Panc1 (cell line): ENCODE data around the gene ADAMTS4. TPM values are rescaled to one million over a fixed set of nuclear protein-coding genes. Genes with fewer than 3 reads are reported as not detected.

Source experiments
- ATAC-seq: fragments of 200-7000 bp; cut with Tn5 transposase; 2 replicates; pipeline ENCODE4 v1.9.1; 2020; ENCODE audit warnings: mild to moderate bottlenecking, moderate library complexity
- BruUV-seq: library from RNA; stranded (reverse); fragments of 400-500 nt; replicated peaks from 2 replicates; lab custom pipeline; 2021; lab: Mats Ljungman, UMichigan
- CTCF ChIA-PET: fragments of 300-600 bp; sonication (Branson Sonifier 250); formaldehyde crosslinking; loops from one replicate; lab custom pipeline; 2022; ENCODE audit warnings: antibody characterized with exemption; lab: Charles Lee
- POLR2A ChIA-PET: fragments of 300-600 bp; sonication (Branson Sonifier 250); formaldehyde crosslinking; loops from one replicate; lab custom pipeline; 2022; ENCODE audit warnings: antibody characterized with exemption; lab: Charles Lee
- DNase-seq: peaks from one replicate; pipeline ENCODE4 v3.0.0-alpha.2; 2010; ENCODE audit warnings: low read depth, low spot score
- H3K27ac ChIP-seq: 2 replicates; pipeline ENCODE4 v1.5.1; 2011; ENCODE audit warnings: mild to moderate bottlenecking, low read length, inconsistent platforms
- H3K27me3 ChIP-seq: fragments of 200-500 bp; sonication (Bioruptor generic); 2 replicates; pipeline ENCODE4 v1.6.0; 2014; ENCODE audit warnings: low read length, inconsistent platforms; ENCODE audit not compliant: control insufficient read depth, insufficient read depth
- H3K36me3 ChIP-seq: fragments of 200-500 bp; sonication (Bioruptor generic); 2 replicates; pipeline ENCODE4 v1.5.1; 2014; ENCODE audit warnings: inconsistent platforms, mild to moderate bottlenecking, low read length, moderate library complexity; ENCODE audit not compliant: control insufficient read depth, insufficient read depth
- H3K4me1 ChIP-seq: 2 replicates; pipeline ENCODE4 v1.5.1; 2011; ENCODE audit warnings: inconsistent platforms, mild to moderate bottlenecking, low read length, moderate library complexity; ENCODE audit not compliant: control insufficient read depth, insufficient read depth
- H3K4me3 ChIP-seq, 2 experiments: 2 replicates each; pipeline ENCODE4 v1.5.1; 2011 to 2012; ENCODE audit warnings: low read depth in 2 of 2, low read length in 2 of 2, mild to moderate bottlenecking in 2 of 2, inconsistent platforms in 1 of 2, moderate library complexity in 1 of 2
- H3K9me3 ChIP-seq: fragments of 200-500 bp; sonication (Bioruptor generic); 2 replicates; pipeline ENCODE4 v1.5.1; 2014; ENCODE audit warnings: low read depth, mild to moderate bottlenecking, inconsistent platforms, low read length, moderate library complexity; ENCODE audit not compliant: control insufficient read depth, insufficient read depth
- POLR2AphosphoS5 ChIP-seq: IDR thresholded peaks from 2 replicates; pipeline ENCODE4 v1.6.1; 2012; ENCODE audit warnings: mild to moderate bottlenecking, low read depth, low read length, moderate library complexity
- SIN3A ChIP-seq: IDR thresholded peaks from 2 replicates; pipeline ENCODE4 v1.6.1; 2012; ENCODE audit warnings: low read depth, mild to moderate bottlenecking, low read length, moderate library complexity, borderline replicate concordance; ENCODE audit not compliant: insufficient read depth
- TCF7L2 ChIP-seq: IDR thresholded peaks from 2 replicates; pipeline ENCODE4 v1.6.1; 2011; ENCODE audit warnings: mild to moderate bottlenecking, low read depth, low read length, inconsistent platforms
- in situ Hi-C: cut with HindIII; loops from 2 replicates; pipeline ENCODE4 v1.10.0; 2016; ENCODE audit warnings: low sequenced_read_pairs, low pct_unique_long_range_greater_than_20kb
- intact Hi-C: fragments of 100-400 bp; cut with micrococcal nuclease; formaldehyde crosslinking; loops from one replicate; pipeline ENCODE4 v1.10.0; 2022; ENCODE audit not compliant: unreplicated experiment
- total RNA-seq: library from RNA; stranded (reverse); gene quantifications from one replicate; pipeline ENCODE4 v1.2.1, GENCODE V29; 2021; ENCODE audit not compliant: unreplicated experiment
- TF ChIP-seq, protein P1 (sequence below): fragments of 450-650 bp; IDR thresholded peaks from 2 replicates; pipeline ENCODE4 v1.5.1; 2017; ENCODE audit warnings: mild to moderate bottlenecking
- TF ChIP-seq, protein P2 (sequence below), 2 experiments: IDR thresholded peaks; 2 replicates each; pipeline ENCODE4 v1.6.1; 2011 to 2012; ENCODE audit warnings: low read depth in 2 of 2, control low read depth in 1 of 2, low read length in 1 of 2, mild to moderate bottlenecking in 1 of 2, moderate library complexity in 1 of 2; ENCODE audit not compliant: insufficient read depth in 1 of 2

The ADAMTS4 gene
- total RNA-seq, 1 experiment from 2014 or later, result 0.26 TPM

DNA sequence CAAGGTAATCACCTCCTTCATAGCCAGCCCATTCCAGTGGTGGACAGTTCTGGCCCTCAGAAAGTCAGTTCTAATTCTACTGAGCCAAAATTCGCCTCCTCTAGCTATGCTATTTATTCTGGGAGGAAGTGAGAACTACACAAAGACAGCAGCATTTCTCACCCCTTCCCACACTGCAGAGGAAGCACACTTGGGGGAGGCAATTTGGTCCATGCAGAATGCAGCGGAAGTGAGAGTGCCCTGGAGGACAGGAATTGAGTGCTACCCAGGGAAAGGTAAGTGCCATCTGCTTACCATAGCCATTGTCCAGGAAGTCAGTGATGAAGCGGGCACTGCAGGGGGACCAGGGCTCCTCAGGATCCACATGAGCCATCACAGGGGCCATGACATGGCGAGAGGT is 3.7 kb downstream of the ADAMTS4 start:
- no peak for DNase-seq
- no peak for ATAC-seq
- BruUV-seq, result no TSS peak
- in situ Hi-C loops (no loop called here), intact Hi-C loops (no loop called here)
- no peak overlapping the region for H3K4me3 ChIP-seq
- no peak overlapping the region for H3K27ac ChIP-seq
- no peak for TF ChIP-seq SIN3A
- no peak for TF ChIP-seq TCF7L2
- TF ChIP-seq POLR2AphosphoS5, result no peak
- TF ChIP-seq, protein P1, sequence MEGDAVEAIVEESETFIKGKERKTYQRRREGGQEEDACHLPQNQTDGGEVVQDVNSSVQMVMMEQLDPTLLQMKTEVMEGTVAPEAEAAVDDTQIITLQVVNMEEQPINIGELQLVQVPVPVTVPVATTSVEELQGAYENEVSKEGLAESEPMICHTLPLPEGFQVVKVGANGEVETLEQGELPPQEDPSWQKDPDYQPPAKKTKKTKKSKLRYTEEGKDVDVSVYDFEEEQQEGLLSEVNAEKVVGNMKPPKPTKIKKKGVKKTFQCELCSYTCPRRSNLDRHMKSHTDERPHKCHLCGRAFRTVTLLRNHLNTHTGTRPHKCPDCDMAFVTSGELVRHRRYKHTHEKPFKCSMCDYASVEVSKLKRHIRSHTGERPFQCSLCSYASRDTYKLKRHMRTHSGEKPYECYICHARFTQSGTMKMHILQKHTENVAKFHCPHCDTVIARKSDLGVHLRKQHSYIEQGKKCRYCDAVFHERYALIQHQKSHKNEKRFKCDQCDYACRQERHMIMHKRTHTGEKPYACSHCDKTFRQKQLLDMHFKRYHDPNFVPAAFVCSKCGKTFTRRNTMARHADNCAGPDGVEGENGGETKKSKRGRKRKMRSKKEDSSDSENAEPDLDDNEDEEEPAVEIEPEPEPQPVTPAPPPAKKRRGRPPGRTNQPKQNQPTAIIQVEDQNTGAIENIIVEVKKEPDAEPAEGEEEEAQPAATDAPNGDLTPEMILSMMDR, result no peak
- H3K27me3 ChIP-seq, result no peaks in the 10 kb centered on the region
- no peaks in the 10 kb centered on the region for H3K36me3 ChIP-seq
- peaks cover 23% of the 10 kb centered on the region for H3K4me1 ChIP-seq
- H3K9me3 ChIP-seq, result no peaks in the 10 kb centered on the region
- ChIA-PET CTCF (no interaction called here), POLR2A (no interaction called here)

DNA sequence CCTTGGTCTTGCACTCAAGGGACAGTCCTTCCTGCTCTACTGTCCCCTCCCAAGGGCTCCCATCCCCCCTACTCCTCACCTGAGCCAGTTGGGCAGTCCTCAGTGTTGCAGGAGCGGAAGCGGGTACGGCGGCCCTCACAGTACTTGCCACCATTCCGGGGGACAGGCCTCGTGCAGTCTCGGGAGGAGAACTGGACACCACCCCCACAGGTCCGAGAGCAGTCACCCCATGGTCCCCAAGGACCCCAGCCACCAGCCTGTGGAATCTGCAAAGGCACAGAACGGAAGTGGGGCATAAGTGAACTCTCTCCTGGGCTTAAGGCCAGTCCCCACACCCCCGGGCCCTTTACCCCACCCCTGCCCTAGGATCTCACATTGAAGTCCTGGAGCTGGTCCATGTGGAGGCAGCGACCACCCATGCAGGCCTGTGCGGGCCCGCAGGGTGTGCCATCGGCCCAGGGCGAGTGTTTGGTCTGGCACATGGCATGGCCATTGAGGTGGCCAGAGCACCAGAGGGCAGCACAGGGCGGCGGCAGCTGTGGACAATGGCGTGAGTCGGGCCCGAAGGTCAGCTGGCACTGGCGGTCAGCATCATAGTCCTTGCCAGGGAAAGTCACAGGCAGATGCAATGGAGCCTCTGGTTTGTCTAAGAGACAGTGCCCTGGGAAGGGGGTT is 5.2 kb downstream of the ADAMTS4 start:
- H3K27me3 ChIP-seq, result no peaks in the 10 kb centered on the region
- in situ Hi-C loops, result no loop called here
- ChIA-PET POLR2A (no interaction called here), CTCF (interaction anchor here (0.7 to 1.1 kb wide), 3 partner anchors 181 to 211 kb away, joined by 3 to 8 read pairs (median 3); no protein-coding TSS in a partner anchor)
- H3K4me3 ChIP-seq, result no peak overlapping the region
- no peaks in the 10 kb centered on the region for H3K9me3 ChIP-seq
- peaks cover 9% of the 10 kb centered on the region for H3K4me1 ChIP-seq
- BruUV-seq, result no TSS peak
- intact Hi-C loops, result loop anchor here (5.0 kb wide), 1 partner anchor 179 kb away; no protein-coding TSS in a partner anchor
- ATAC-seq, result peak; percentile 41; the same call in 1 of the 2 replicates
- no peak for DNase-seq
- TF ChIP-seq, protein P1, result no peak; the same call in 1 of the 2 replicates
- TF ChIP-seq, protein P2, sequence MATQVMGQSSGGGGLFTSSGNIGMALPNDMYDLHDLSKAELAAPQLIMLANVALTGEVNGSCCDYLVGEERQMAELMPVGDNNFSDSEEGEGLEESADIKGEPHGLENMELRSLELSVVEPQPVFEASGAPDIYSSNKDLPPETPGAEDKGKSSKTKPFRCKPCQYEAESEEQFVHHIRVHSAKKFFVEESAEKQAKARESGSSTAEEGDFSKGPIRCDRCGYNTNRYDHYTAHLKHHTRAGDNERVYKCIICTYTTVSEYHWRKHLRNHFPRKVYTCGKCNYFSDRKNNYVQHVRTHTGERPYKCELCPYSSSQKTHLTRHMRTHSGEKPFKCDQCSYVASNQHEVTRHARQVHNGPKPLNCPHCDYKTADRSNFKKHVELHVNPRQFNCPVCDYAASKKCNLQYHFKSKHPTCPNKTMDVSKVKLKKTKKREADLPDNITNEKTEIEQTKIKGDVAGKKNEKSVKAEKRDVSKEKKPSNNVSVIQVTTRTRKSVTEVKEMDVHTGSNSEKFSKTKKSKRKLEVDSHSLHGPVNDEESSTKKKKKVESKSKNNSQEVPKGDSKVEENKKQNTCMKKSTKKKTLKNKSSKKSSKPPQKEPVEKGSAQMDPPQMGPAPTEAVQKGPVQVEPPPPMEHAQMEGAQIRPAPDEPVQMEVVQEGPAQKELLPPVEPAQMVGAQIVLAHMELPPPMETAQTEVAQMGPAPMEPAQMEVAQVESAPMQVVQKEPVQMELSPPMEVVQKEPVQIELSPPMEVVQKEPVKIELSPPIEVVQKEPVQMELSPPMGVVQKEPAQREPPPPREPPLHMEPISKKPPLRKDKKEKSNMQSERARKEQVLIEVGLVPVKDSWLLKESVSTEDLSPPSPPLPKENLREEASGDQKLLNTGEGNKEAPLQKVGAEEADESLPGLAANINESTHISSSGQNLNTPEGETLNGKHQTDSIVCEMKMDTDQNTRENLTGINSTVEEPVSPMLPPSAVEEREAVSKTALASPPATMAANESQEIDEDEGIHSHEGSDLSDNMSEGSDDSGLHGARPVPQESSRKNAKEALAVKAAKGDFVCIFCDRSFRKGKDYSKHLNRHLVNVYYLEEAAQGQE (IDR thresholded peaks at IDR 0.05; ENCODE audit: insufficient read depth in 1 of 2, low read depth in 2 of 2, low read length in 1 of 2), result no peak
- TF ChIP-seq SIN3A (no peak), POLR2AphosphoS5 (no peak), TCF7L2 (no peak)
- no peaks in the 10 kb centered on the region for H3K36me3 ChIP-seq
- no peak overlapping the region for H3K27ac ChIP-seq
